Umbilical cord (tissue), 2 donors: ENCODE measurements around the gene INPPL1. TPM values are rescaled to one million over a fixed set of nuclear protein-coding genes. Genes with fewer than 3 reads are reported as not detected.
A peak's percentile ranks its signal among the peaks of the same experiment; 100 is the strongest.
"Not testable (repeated sequence)": the region's sequence is repeated elsewhere in the genome, so short reads cannot be mapped to it uniquely, and the experiment has no call there.

Source experiments
- DNase-seq: peaks from one replicate; pipeline ENCODE4 v3.0.0-alpha.2; 2015; ENCODE audit warnings: low spot score
- total RNA-seq: library from RNA; depleted of rRNA; stranded (reverse); fragments of >200 nt; gene quantifications from one replicate; pipeline ENCODE4 v1.2.3, GENCODE V29; 2014; ENCODE audit warnings: low replicate concordance; ENCODE audit not compliant: insufficient read depth

INPPL1 gene
- 34.4 TPM for total RNA-seq

- peak; percentile 56 for DNase-seq
Observed at GRCh38 chr11:72224564-72225410, at the start of gene INPPL1. TSS of gene INPPL1 (plus strand) at chr11:72224767. CDS start at chr11:72224985, 218 bp downstream.

- no peak for DNase-seq
Observed at GRCh38 chr11:72177656-72178055, 46.9 kb upstream of the INPPL1 start.

GRCh38 chr11:72179049-72179803 is 45.3 kb upstream of the INPPL1 start:
- DNase-seq = no peak

DNA sequence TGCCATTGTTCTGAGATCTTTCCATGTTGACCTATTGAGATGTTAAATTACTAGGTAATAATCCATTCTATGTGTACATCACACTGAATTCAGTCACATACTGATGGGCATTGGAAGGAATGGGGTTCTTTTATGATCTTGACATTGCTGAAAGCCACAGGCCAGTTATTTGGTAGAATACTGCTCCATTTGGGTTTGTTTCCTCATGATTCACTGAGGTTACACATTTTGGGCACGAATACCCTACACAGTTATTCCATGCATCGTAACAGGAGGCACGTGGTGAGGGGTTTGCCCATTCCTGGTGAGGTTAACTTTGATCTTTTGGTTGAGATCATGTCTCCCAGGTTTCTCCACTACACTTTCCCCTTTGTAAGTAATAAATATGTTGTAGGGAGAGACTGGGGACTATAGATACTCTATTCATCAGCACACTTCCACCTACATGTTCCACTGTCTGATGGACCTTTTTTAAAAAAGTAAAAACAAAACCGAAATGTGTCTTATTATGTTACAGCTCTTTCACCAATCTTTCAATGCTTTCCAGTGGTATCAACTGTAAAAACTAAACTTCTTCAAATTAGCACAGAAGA is 44.7 kb upstream of the INPPL1 start:
- no peak for DNase-seq

DNA sequence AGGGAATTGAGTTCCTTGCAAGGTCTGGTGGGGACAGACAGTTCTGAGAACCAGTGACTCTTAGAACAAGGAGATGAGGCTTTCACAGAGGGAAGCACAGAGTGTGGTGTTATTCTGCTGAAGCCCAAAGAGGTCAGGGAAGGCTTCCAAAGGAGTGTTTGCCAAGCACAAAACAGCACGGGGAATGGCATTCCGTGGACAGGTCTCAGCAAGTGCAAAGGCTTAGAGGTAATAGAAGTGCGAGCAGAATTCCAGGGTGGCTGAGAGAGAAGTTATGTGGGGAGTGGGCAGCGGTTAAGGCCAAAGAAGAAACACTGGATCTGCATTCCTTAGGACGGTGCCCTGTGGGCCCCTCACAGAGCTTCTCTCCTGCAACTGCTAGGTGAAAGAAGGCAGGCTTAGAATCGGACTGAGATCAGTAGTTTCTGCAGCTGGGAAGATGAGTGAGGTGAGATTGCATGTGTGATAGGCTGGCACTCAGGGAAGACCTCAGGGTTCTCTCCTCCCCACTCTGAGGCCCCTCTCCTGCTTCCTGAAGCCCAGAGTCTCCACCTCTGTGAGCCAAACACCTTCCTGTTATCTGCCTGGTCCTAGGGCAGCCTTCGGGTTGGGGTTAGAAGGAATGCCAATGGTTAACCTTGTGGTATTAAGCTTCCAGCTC is 43.5 kb upstream of the INPPL1 start:
- peak; percentile 20 for DNase-seq

DNA sequence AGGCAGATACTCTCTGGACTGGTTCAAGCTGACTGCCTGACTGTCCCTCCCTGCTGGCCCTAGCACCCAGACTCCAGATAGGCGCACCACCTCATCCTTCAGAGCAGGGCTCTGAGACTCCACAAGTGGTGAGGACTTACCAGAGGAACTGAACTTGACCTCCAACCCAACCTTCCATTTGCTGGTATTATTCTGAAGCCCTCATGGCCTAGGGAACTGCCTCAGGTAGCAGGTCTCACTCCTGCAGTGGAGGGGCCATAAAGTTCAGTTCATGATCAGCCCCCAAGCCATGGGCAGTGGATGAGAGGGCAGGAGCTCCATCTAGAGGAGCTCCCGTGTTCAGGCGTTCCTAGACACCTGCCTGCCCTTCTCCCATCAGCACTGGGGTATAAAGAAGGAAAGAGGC is 43.0 kb upstream of the INPPL1 start:
- not testable (repeated sequence) for DNase-seq

DNA sequence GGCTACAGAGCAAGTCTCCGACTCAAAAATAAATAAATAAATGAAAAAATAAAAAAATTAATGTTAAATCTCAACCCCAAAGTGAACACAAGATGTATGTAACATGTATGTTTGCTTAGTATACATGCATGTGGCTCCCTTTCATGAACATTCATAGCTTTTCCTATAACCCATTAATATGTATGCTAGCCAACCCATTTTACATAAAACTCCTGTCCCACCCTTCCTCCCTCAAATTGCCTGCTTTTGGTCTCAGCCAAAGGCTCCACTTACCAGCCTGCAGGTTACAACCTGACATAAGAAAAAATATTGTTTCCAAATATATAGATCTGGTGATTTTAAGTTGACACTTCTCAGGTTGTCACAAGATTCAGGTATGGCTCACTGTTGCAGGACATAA is 36.3 kb upstream of the INPPL1 start:
- no peak for DNase-seq

DNA sequence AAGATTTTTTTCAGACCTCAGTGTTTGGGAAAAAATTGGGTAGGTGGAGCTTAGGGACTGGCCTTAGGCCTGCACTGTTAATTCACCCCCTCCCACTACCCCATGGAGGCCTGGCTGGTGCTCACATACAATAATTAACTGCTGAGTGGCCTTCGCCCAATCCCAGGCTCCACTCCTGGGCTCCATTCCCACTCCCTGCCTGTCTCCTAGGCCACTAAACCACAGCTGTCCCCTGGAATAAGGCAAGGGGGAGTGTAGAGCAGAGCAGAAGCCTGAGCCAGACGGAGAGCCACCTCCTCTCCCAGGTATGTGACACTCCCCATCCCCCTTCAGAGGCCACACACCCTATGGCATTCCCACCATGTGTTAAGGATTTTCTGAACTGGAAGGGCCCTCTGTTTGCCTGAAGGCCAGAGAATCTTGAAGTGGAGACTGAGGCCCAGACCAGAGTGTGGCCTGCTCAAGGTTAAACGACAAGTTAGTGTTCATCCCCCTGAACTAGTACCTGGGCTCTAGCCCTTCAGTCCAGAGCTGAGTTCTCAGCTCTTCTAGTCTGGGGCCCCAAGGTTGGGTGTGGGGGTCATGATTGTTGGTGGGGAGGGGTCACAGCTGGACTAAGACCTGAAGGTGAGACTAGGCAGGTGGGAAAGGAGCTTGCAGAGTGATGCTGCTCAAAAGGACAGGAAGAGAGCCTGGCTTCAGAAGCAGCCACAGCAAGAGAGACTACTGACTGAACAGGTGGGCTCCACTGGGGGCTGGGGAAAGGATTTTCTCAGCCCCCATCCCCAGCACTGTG is 34.9 kb upstream of the INPPL1 start:
- DNase-seq = peak; percentile 6

DNA sequence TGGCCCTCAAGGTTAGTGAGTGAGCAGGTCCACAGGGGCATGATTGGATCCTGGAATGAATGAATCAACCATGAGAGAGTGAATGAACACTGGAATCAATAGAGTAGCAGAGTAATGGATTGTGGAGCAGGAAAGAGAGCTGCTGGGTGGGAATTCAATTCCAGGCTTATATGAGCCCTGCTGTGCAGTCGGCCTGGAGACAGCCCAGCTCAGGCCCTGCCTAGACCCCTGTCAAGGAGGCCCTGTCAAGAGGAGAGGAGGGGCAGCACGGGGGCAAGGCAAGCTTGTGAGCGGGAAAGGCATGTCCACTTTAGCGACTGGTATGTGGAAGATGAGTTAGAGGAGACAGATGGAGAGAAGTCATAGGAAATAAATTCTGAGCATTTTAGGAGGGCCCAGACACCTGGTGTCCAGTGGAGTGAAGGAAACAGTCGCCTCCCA is 33.9 kb upstream of the INPPL1 start:
- DNase-seq = no peak

- no peak for DNase-seq
Observed at GRCh38 chr11:72191961-72192381, 32.6 kb upstream of the INPPL1 start, which contains the start of gene FOLR1. TSS of gene FOLR1 (plus strand) at chr11:72192140. CDS start at chr11:72192174, 34 bp downstream.

DNA sequence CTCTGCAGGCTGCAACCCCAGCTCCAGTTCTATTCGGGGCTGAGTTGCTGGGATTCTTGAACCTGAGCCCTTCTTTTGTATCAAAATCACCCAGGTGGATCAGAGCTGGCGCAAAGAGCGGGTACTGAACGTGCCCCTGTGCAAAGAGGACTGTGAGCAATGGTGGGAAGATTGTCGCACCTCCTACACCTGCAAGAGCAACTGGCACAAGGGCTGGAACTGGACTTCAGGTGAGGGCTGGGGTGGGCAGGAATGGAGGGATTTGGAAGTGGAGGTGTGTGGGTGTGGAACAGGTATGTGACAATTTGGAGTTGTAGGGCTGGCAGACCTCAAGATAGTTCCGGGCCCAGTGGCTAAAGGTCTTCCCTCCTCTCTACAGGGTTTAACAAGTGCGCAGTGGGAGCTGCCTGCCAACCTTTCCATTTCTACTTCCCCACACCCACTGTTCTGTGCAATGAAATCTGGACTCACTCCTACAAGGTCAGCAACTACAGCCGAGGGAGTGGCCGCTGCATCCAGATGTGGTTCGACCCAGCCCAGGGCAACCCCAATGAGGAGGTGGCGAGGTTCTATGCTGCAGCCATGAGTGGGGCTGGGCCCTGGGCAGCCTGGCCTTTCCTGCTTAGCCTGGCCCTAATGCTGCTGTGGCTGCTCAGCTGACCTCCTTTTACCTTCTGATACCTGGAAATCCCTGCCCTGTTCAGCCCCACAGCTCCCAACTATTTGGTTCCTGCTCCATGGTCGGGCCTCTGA is 28.9 kb upstream of the INPPL1 start:
- DNase-seq = no peak

DNA sequence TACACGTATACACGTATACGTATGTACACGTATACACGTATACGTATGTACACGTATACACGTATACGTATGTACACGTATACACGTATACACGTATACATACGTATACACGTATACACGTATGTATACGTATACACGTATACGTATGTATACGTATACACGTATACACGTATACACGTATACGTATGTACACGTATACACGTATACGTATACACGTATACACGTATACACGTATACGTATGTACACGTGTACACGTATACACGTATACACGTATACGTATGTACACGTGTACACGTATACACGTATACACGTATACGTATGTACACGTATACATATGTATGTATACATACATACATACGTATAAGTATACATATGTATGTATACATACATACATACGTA is 23.1 kb upstream of the INPPL1 start:
- not testable (repeated sequence) for DNase-seq

DNA sequence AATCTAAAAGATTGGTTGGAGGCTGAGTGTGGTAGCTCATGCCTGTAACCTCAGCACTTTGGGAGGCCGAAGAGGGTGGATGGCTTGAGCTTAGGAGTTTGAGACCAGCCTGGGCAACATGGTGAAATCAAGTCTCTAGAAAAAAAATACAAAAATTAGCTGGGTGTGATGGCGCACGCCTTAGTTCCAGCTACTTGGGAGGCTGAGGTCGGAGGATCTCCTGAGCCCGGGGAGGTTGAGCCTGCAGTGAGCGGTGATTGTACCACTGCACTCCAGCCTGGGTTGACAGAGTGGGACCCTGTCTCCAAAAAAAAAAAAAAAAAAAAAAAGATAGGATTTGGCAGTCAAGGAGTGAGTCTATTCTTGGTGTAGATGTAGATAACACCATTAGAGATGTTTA is 22.0 kb upstream of the INPPL1 start:
- no peak for DNase-seq

DNA sequence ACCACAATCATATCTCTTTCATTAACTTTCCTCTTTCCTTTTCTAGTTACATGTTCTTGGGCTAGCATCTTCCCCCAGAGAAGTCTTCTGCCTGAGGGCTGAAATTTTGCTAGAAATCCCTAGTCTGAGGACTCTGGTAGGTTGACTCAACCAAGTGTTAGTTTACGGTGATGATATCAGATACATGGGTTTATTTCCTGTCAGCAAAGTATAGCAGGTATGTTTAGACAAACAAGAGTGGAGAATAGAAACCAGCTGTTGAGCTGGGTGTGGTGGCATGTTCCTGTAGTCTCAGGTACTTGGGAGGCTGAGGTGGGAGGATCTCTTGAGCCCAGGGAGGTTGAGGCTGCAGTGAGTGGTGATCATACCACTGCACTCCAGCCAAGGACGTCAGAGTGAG is 21.4 kb upstream of the INPPL1 start:
- no peak for DNase-seq

GRCh38 chr11:72204886-72205285 is 19.7 kb upstream of the INPPL1 start:
- DNase-seq = no peak

- not testable (repeated sequence) for DNase-seq
Observed at GRCh38 chr11:72206794-72207193, 17.8 kb upstream of the INPPL1 start.

- no peak for DNase-seq
Observed at GRCh38 chr11:72208281-72208680, 16.3 kb upstream of the INPPL1 start.

DNA sequence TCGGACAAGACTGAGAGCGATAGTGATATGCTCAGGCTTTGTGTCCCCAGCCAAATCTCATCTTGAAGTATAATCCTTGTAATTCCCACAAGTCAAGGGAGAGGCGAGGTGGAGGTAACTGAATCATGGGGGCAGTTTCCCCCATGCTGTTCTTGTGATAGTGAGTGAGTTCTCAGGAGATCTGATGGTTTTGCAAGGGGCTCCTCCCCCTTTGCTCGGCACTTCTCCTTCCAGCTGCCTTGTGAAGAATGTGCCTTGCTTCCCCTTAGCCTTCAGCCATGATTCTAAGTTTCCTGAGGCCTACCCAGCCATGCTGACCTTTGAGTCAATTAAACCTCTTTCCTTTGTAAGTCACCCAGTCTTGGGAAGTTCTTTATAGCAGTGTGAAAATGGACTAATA is 15.5 kb upstream of the INPPL1 start:
- no peak for DNase-seq

DNA sequence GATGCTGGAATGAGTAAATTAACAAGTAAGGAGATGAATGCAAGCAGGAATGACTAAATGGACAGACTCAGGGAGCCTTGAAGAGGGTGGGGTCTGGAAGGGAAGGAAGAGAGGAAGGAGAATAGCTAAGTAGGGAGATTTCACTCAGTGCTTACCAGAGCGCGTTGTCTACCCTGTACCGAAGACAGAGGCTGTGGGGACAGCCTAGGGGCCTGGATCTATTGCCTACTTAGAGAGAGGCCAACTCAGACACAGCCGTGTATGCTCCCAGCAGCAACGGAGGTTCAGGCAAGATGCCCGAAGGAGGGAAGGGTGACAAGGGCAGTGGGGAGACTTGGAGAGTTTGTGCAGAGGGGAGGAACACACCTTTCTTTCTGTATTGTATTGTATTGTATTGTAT is 7.9 kb upstream of the INPPL1 start, which contains the start of gene FOLR2:
FOLR2 (plus strand) TSS at position 157 of the 400 bp plus-strand sequence. CDS start 1,791 bp downstream, outside the sequence.
- no peak for DNase-seq

DNA sequence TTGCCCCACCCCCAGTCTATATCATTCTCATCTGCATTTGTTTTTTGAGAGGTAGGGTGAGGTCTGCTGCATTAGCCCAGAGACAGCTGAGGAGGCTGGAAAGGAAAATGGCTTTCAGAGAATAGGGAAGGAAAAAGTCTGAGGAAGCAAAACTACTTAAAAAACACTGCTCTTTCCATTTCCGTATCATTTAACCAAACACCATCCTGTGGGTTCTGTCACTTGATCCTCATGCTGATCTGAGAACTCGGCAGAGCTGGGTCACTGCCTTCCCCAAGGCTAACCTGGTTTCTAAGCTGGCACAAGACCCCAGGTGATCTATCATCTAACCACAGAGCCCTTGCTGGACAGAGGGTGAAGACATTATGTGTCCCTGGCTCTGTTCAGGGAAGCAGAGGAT is 6.7 kb upstream of the INPPL1 start:
- DNase-seq = no peak
